Measurements from ENCODE around the gene LMAN1.

DNA sequence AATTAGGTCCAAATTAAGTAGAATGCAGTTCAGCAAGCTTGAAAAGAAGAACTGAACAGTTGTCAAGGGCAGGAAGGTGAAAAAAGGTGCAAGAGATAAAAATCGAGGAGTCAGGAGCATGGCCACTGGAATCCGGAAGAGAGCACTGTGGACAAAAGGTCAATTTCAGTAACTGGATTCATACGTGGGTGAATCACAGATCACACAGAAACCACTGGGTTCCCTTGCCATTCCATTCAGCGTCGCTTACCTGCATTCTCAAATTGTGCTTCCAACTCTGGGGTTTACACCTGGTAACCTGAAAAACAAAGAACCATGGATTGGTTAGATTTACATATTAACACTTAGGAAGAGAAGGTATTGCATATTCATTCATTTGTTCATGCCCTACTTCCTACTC, 21.6 kb upstream of the LMAN1 start:
- TF ChIP-seq, protein P1, sequence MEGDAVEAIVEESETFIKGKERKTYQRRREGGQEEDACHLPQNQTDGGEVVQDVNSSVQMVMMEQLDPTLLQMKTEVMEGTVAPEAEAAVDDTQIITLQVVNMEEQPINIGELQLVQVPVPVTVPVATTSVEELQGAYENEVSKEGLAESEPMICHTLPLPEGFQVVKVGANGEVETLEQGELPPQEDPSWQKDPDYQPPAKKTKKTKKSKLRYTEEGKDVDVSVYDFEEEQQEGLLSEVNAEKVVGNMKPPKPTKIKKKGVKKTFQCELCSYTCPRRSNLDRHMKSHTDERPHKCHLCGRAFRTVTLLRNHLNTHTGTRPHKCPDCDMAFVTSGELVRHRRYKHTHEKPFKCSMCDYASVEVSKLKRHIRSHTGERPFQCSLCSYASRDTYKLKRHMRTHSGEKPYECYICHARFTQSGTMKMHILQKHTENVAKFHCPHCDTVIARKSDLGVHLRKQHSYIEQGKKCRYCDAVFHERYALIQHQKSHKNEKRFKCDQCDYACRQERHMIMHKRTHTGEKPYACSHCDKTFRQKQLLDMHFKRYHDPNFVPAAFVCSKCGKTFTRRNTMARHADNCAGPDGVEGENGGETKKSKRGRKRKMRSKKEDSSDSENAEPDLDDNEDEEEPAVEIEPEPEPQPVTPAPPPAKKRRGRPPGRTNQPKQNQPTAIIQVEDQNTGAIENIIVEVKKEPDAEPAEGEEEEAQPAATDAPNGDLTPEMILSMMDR (conservative IDR thresholded peaks at IDR 0.05) = no peak
- TF ChIP-seq ZFX (IDR thresholded peaks at IDR 0.05) = no peak
